HepG2 (cell line): ENCODE data around the gene TRAIP. TPM values are rescaled to one million over a fixed set of nuclear protein-coding genes. Genes with fewer than 3 reads are reported as not detected.

Experiments used
- ADNP ChIP-seq: sonication (generic); formaldehyde crosslinking; IDR thresholded peaks from 2 replicates; pipeline ENCODE4 v1.4.0; 2020; ENCODE audit warnings: missing genetic modification reagents
- GABPA ChIP-seq, 2 experiments: IDR thresholded peaks; 2 replicates each; pipeline ENCODE4 v1.6.1; 2011 to 2016; ENCODE audit warnings: low read depth in 2 of 2, low read length in 1 of 2, missing biosample characterization in 1 of 2, missing genetic modification characterization in 1 of 2
- GATAD2A ChIP-seq: IDR thresholded peaks from 2 replicates; pipeline ENCODE4 v1.6.1; 2016
- MEIS2 ChIP-seq: sonication (generic); formaldehyde crosslinking; IDR thresholded peaks from 2 replicates; pipeline ENCODE4 v1.9.0; 2021; ENCODE audit warnings: mild to moderate bottlenecking, missing genetic modification reagents
- MXI1 ChIP-seq: IDR thresholded peaks from 3 replicates; pipeline ENCODE4 v1.6.1; 2012; ENCODE audit warnings: low read depth, low read length, inconsistent platforms, borderline replicate concordance
- PHF20 ChIP-seq: sonication (generic); formaldehyde crosslinking; IDR thresholded peaks from 2 replicates; pipeline ENCODE4 v1.5.0; 2020; ENCODE audit warnings: mild to moderate bottlenecking, missing genetic modification reagents
- PHF21A ChIP-seq: sonication (generic); formaldehyde crosslinking; IDR thresholded peaks from 2 replicates; pipeline ENCODE4 v1.5.0; 2020; ENCODE audit warnings: mild to moderate bottlenecking, missing genetic modification reagents
- SAFB2 ChIP-seq: sonication (generic); formaldehyde crosslinking; IDR thresholded peaks from 2 replicates; pipeline ENCODE4 v1.5.1; 2020; ENCODE audit warnings: missing genetic modification reagents, low read depth, mild to moderate bottlenecking, borderline replicate concordance
- SAP130 ChIP-seq: IDR thresholded peaks from 2 replicates; pipeline ENCODE4 v1.6.1; 2016; ENCODE audit warnings: low read depth
- TAF1 ChIP-seq: sonication (generic); formaldehyde crosslinking; IDR thresholded peaks from 2 replicates; pipeline ENCODE4 v1.4.0; 2020; ENCODE audit warnings: missing genetic modification reagents
- THAP11 ChIP-seq: IDR thresholded peaks from 2 replicates; pipeline ENCODE4 v1.6.1; 2016; ENCODE audit warnings: missing biosample characterization, missing genetic modification reagents
- ZBTB7B ChIP-seq: sonication (generic); formaldehyde crosslinking; IDR thresholded peaks from 2 replicates; pipeline ENCODE4 v1.4.0; 2020; ENCODE audit warnings: missing genetic modification reagents
- ZNF501 ChIP-seq: sonication (generic); formaldehyde crosslinking; IDR thresholded peaks from 2 replicates; pipeline ENCODE4 v1.5.1; 2020; ENCODE audit warnings: mild to moderate bottlenecking, moderate library complexity, missing genetic modification reagents
- ZNF614 ChIP-seq: IDR thresholded peaks from 2 replicates; pipeline ENCODE4 v1.6.1; 2018; ENCODE audit warnings: missing biosample characterization, missing genetic modification reagents, inconsistent platforms, borderline replicate concordance
- polyA plus RNA-seq, 8 experiments: library from polyadenylated mRNA; depleted of rRNA in 3 of 8; stranded (reverse) in 7 of 8; unstranded in 1 of 8; fragments of >200 nt; fragmentation: Illumina TruSeq in 4 of 8; extraction: Trizol in 4 of 8; gene quantifications; 2 replicates each; pipeline versions ENCODE4 v1.2.1 to v1.2.3, GENCODE V29; 2011 to 2016; ENCODE audit warnings: low read depth in 4 of 8, missing spikeins in 1 of 8, mixed read lengths in 1 of 8; ENCODE audit not compliant: insufficient read depth in 1 of 8
- total RNA-seq, 5 experiments: library from RNA; depleted of rRNA; stranded (reverse); fragments of >200 nt; fragmentation: Illumina TruSeq; extraction: Trizol; gene quantifications; 2 replicates each; pipeline ENCODE4 v1.2.3, GENCODE V29; 2016; ENCODE audit warnings: low read depth in 1 of 5
- TF ChIP-seq, protein P1 (sequence below): IDR thresholded peaks from 2 replicates; pipeline ENCODE4 v1.4.0; 2020; ENCODE audit warnings: mild to moderate bottlenecking, missing genetic modification reagents
- TF ChIP-seq, protein P2 (sequence below): sonication (generic); formaldehyde crosslinking; conservative IDR thresholded peaks from 2 replicates; pipeline ENCODE4 v1.4.0; 2020; ENCODE audit warnings: missing genetic modification reagents
- TF ChIP-seq, protein P3 (sequence below): sonication (generic); formaldehyde crosslinking; IDR thresholded peaks from 2 replicates; pipeline ENCODE4 v1.8.1; 2023; ENCODE audit warnings: missing genetic modification reagents, inconsistent platforms, borderline replicate concordance
- TF ChIP-seq, protein P4 (sequence below): sonication (generic); formaldehyde crosslinking; IDR thresholded peaks from 2 replicates; pipeline ENCODE4 v1.8.1; 2023; ENCODE audit warnings: mild to moderate bottlenecking, missing genetic modification reagents
- TF ChIP-seq, protein P5 (sequence below): sonication (generic); formaldehyde crosslinking; IDR thresholded peaks from 2 replicates; pipeline ENCODE4 v1.9.0; 2022; ENCODE audit warnings: missing genetic modification reagents, mild to moderate bottlenecking, borderline replicate concordance

The TRAIP gene
- total and polyA plus RNA-seq, 2 of the 13 experiments (the other 11 are each of a cell fraction or from before 2014, with no cell fraction given): 13.9 to 23.9 TPM

DNA sequence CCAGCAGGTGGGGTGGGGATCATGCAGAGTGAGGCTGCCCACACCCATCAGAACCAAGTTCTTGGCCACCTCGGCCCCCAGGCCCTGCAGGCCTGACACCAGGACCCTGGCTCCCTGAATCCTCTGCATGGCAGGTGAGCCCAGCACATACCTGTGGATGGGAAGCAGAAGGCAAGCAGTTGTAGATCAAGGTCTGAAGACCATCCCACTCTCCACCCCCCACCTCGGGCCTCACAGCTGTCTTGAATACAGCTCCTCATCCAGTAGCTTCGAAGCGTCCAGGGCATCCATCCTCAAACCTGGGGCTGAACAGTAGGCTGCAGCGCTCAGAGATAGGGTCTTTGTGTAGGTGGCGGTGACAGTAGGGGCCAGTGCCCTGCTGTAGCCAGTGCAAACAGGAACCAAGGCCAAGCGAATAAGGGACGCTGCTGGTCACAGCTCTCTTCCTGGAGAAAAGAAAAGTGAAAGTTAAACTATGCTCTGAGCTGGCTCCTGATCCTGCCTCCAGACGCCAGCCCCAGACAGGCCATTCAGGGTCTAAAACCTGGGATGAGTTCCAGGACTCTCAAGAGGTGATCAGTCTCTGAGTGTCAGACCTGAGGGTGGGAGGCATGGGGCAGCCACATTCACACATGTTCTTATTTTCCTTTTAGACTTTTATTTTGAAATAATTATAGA, 42.7 kb downstream of the TRAIP start, which contains the start of gene UBA7 (continued):
- TF ChIP-seq, protein P1, sequence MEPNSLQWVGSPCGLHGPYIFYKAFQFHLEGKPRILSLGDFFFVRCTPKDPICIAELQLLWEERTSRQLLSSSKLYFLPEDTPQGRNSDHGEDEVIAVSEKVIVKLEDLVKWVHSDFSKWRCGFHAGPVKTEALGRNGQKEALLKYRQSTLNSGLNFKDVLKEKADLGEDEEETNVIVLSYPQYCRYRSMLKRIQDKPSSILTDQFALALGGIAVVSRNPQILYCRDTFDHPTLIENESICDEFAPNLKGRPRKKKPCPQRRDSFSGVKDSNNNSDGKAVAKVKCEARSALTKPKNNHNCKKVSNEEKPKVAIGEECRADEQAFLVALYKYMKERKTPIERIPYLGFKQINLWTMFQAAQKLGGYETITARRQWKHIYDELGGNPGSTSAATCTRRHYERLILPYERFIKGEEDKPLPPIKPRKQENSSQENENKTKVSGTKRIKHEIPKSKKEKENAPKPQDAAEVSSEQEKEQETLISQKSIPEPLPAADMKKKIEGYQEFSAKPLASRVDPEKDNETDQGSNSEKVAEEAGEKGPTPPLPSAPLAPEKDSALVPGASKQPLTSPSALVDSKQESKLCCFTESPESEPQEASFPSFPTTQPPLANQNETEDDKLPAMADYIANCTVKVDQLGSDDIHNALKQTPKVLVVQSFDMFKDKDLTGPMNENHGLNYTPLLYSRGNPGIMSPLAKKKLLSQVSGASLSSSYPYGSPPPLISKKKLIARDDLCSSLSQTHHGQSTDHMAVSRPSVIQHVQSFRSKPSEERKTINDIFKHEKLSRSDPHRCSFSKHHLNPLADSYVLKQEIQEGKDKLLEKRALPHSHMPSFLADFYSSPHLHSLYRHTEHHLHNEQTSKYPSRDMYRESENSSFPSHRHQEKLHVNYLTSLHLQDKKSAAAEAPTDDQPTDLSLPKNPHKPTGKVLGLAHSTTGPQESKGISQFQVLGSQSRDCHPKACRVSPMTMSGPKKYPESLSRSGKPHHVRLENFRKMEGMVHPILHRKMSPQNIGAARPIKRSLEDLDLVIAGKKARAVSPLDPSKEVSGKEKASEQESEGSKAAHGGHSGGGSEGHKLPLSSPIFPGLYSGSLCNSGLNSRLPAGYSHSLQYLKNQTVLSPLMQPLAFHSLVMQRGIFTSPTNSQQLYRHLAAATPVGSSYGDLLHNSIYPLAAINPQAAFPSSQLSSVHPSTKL (CRISPR knock-in tag): peak; percentile 39; the same call in 1 of the 2 replicates
- TF ChIP-seq PHF21A (peak; percentile 17; the same call in 1 of the 2 replicates), ZNF614 (no peak), TAF1 (CRISPR knock-in tag) (0 out of 2 replicates have a peak, but pooled peaks have one; percentile 22), PHF20 (CRISPR knock-in tag) (peak; percentile 81), THAP11 (CRISPR knock-in tag) (peak; percentile 27; the same call in 1 of the 2 replicates), MXI1 (peak; percentile 32; the same call in 1 of the 3 replicates), MEIS2 (CRISPR knock-in tag) (peak; percentile 43; the same call in 1 of the 2 replicates), SAFB2 (CRISPR knock-in tag) (no peak), ADNP (no peak), GABPA (IDR thresholded peaks at IDR 0.05; ENCODE audit: low read depth, low read length) (no peak), GABPA (CRISPR knock-in tag; IDR thresholded peaks at IDR 0.05; ENCODE audit: low read depth) (peak; percentile 42), SAP130 (CRISPR knock-in tag) (peak; percentile 83), ZBTB7B (CRISPR knock-in tag) (peak; percentile 76; the same call in 1 of the 2 replicates), ZNF501 (CRISPR knock-in tag) (peak; percentile 36; the same call in 1 of the 2 replicates), GATAD2A (peak; percentile 31; the same call in 1 of the 2 replicates)
- TF ChIP-seq, protein P2, sequence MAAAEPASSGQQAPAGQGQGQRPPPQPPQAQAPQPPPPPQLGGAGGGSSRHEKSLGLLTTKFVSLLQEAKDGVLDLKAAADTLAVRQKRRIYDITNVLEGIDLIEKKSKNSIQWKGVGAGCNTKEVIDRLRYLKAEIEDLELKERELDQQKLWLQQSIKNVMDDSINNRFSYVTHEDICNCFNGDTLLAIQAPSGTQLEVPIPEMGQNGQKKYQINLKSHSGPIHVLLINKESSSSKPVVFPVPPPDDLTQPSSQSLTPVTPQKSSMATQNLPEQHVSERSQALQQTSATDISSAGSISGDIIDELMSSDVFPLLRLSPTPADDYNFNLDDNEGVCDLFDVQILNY (CRISPR knock-in tag): no peak
- TF ChIP-seq, protein P3, sequence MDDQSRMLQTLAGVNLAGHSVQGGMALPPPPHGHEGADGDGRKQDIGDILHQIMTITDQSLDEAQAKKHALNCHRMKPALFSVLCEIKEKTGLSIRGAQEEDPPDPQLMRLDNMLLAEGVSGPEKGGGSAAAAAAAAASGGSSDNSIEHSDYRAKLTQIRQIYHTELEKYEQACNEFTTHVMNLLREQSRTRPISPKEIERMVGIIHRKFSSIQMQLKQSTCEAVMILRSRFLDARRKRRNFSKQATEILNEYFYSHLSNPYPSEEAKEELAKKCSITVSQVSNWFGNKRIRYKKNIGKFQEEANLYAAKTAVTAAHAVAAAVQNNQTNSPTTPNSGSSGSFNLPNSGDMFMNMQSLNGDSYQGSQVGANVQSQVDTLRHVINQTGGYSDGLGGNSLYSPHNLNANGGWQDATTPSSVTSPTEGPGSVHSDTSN (CRISPR knock-in tag): no peak
- TF ChIP-seq, protein P4, sequence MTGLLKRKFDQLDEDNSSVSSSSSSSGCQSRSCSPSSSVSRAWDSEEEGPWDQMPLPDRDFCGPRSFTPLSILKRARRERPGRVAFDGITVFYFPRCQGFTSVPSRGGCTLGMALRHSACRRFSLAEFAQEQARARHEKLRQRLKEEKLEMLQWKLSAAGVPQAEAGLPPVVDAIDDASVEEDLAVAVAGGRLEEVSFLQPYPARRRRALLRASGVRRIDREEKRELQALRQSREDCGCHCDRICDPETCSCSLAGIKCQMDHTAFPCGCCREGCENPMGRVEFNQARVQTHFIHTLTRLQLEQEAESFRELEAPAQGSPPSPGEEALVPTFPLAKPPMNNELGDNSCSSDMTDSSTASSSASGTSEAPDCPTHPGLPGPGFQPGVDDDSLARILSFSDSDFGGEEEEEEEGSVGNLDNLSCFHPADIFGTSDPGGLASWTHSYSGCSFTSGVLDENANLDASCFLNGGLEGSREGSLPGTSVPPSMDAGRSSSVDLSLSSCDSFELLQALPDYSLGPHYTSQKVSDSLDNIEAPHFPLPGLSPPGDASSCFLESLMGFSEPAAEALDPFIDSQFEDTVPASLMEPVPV (CRISPR knock-in tag): no peak
- TF ChIP-seq, protein P5, sequence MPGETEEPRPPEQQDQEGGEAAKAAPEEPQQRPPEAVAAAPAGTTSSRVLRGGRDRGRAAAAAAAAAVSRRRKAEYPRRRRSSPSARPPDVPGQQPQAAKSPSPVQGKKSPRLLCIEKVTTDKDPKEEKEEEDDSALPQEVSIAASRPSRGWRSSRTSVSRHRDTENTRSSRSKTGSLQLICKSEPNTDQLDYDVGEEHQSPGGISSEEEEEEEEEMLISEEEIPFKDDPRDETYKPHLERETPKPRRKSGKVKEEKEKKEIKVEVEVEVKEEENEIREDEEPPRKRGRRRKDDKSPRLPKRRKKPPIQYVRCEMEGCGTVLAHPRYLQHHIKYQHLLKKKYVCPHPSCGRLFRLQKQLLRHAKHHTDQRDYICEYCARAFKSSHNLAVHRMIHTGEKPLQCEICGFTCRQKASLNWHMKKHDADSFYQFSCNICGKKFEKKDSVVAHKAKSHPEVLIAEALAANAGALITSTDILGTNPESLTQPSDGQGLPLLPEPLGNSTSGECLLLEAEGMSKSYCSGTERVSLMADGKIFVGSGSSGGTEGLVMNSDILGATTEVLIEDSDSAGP (CRISPR knock-in tag): peak; percentile 54; the same call in 1 of the 2 replicates
